Keratinocyte (primary cell): ENCODE measurements around the gene FAM107B.

Experiments
- CTCF ChIP-seq, 3 experiments: IDR thresholded peaks in 1 of 3; conservative IDR thresholded peaks in 1 of 3; optimal IDR thresholded peaks in 1 of 3; 2 replicates in 2 of 3; 3 replicates in 1 of 3; pipeline versions ENCODE3 to v1.5.1; 2011; ENCODE audit warnings: low read length in 3 of 3, mild to moderate bottlenecking in 3 of 3, moderate library complexity in 2 of 3, control low read depth in 1 of 3, inconsistent platforms in 1 of 3; ENCODE audit not compliant: insufficient read depth in 2 of 3; ENCODE audit errors: extremely low read depth in 1 of 3
- EZH2 ChIP-seq: IDR thresholded peaks from one replicate; pipeline ENCODE4 v1.6.1; 2012; ENCODE audit warnings: inconsistent platforms, mild to moderate bottlenecking, low read length, moderate library complexity

- TF ChIP-seq CTCF (optimal IDR thresholded peaks at IDR 0.05 in 1 of 3, IDR thresholded peaks at IDR 0.05 in 1 of 3, conservative IDR thresholded peaks at IDR 0.05 in 1 of 3; ENCODE audit: extremely low read depth in 1 of 3, insufficient read depth in 2 of 3, low read length in 3 of 3), result no peak
- TF ChIP-seq EZH2, result no peak
These were observed 126.5 kb downstream of the FAM107B start for GRCh38 chr10:14648005-14648765.
